Fibroblast of villous mesenchyme (primary cell): ENCODE data around the gene CLEC2B. TPM values are rescaled to one million over a fixed set of nuclear protein-coding genes. Genes with fewer than 3 reads are reported as not detected.

Experiments used
- DNase-seq: peaks from one replicate; pipeline ENCODE4 v3.0.0-alpha.2; 2010; ENCODE audit warnings: low read depth
- H3K4me3 ChIP-seq: 2 replicates; pipeline ENCODE4 v1.5.1; 2011; ENCODE audit warnings: low read depth, mild to moderate bottlenecking, low read length
- total RNA-seq: library from RNA; depleted of rRNA; stranded (reverse); fragments of >200 nt; gene quantifications from 2 replicates; pipeline ENCODE4 v1.2.3, GENCODE V29; 2012
- TF ChIP-seq, protein P1 (sequence below): IDR thresholded peaks from 2 replicates; pipeline ENCODE4 v1.5.1; 2012; ENCODE audit warnings: low read depth, mild to moderate bottlenecking, low read length; ENCODE audit not compliant: insufficient read depth

The CLEC2B gene
- total RNA-seq, 1 donor = 47.9 TPM

DNA sequence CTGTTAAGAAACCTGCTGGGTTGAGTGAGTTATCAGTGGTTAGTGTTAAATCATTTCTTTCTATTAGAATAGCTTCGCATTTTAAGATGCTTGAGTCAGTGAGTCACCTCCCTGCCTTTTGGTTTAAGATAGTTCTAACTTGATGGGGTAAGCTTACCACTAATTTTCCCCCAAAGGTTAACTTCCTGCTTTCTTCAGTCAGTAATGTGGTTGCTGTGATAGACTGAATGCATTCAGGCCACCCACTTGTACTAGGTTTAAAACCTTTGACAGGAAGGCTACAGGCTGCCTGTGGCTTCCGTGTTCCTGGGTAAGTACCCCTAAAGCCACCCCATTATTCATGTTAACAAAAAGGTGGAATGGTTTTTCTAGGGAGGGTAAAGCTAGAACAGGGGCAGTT lies 37.7 kb upstream of the CLEC2B start:
- H3K4me3 ChIP-seq = no peak overlapping the region
- no peak for DNase-seq
- TF ChIP-seq, protein P1, sequence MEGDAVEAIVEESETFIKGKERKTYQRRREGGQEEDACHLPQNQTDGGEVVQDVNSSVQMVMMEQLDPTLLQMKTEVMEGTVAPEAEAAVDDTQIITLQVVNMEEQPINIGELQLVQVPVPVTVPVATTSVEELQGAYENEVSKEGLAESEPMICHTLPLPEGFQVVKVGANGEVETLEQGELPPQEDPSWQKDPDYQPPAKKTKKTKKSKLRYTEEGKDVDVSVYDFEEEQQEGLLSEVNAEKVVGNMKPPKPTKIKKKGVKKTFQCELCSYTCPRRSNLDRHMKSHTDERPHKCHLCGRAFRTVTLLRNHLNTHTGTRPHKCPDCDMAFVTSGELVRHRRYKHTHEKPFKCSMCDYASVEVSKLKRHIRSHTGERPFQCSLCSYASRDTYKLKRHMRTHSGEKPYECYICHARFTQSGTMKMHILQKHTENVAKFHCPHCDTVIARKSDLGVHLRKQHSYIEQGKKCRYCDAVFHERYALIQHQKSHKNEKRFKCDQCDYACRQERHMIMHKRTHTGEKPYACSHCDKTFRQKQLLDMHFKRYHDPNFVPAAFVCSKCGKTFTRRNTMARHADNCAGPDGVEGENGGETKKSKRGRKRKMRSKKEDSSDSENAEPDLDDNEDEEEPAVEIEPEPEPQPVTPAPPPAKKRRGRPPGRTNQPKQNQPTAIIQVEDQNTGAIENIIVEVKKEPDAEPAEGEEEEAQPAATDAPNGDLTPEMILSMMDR = no peak

DNA sequence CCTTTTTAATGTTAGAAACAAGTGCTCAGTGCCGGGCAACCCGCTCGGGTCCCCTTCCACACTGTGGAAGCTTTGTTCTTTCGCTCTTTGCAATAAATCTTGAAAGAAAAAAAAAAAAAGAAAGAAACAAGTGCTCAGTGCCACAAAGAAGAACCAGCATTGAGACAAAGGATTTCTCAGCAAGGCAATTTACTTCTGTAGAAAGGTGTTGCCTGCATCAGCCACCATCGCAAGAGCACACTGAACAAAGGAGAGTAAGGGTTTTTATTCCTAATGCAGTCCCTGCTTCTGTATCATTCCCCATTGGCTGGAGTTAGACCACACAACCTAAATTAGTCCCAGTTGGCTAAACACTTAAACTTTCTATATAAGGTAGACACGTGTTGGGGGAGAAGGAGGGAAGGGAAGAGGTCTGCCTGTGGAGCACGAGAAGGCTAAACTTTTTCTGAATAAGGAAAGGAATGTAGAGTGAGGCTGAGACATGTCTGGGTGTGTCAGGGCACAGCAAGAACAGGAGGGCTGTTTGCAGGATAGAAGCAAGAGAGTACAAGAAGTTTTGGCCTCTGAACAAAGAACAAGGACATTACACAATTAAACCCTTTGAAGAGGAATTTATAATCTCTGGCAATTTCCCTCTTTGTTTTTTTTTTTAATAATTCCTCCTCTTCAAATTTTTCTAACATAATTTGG lies 33.5 kb upstream of the CLEC2B start:
- DNase-seq = no peak
- TF ChIP-seq, protein P1 = no peak
- H3K4me3 ChIP-seq = no peak overlapping the region

DNA sequence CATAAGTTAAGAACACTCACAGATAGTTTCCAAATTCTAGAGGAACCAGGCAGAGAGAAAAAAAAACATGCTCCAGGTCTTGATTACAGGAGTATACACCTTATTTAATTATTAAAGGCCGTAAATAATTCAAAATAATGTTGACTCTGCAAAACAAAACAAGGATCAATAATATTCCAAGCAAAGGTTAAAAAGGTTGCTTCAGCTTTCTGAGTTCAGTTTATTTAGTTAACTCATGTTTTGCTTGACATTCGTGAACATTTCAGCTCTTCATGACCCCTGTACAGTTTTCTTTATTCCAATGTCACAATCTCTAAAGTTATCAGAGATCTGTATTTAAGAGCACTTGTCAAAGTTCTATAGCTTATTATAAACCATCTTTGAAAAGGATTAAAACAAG lies 31.8 kb upstream of the CLEC2B start:
- no peak overlapping the region for H3K4me3 ChIP-seq
- no peak for DNase-seq
- TF ChIP-seq, protein P1 = no peak

DNA sequence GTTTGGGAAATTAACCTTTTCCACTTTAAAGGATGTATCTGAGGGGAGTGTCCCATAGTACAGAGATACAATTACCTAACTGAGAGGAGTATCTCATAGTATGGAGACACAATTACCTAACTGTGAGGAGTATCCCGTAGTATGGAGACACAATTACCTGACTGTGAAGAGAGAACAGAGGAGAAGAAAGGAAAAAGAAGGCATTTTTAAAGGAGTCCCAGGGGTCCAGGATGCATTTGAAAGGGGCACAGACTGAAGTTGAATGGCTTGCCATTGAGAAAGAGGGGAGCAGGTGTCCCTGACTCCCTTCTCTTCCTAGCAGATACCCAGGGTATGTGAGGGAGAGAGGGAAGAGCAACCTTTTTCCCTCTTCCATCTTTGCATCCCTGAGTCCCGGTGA lies 30.1 kb upstream of the CLEC2B start:
- H3K4me3 ChIP-seq = no peak overlapping the region
- TF ChIP-seq, protein P1 = no peak

DNA sequence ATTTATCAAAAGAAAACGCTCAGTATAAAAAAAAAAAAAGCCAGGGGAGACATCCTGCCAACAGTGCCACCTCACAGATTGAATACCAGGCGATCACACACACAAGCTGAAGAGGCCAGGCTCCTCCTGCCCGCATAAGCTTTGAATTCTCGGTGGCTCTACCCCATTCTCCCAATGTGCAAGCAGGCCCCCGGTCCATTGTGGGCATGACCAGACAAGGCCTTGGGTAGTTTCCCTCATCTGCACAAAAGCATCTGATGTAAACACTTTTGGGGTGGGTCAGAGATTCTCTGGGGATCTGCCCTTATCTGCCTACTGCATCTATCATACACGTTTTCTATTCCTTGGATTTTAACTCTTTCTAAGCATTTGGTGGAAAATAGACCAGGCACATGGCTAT lies 28.4 kb upstream of the CLEC2B start:
- TF ChIP-seq, protein P1 = no peak
- no peak overlapping the region for H3K4me3 ChIP-seq
- no peak for DNase-seq

More for the DNA sequence above, 30.1 kb upstream of the CLEC2B start:
- no peak for DNase-seq

DNA sequence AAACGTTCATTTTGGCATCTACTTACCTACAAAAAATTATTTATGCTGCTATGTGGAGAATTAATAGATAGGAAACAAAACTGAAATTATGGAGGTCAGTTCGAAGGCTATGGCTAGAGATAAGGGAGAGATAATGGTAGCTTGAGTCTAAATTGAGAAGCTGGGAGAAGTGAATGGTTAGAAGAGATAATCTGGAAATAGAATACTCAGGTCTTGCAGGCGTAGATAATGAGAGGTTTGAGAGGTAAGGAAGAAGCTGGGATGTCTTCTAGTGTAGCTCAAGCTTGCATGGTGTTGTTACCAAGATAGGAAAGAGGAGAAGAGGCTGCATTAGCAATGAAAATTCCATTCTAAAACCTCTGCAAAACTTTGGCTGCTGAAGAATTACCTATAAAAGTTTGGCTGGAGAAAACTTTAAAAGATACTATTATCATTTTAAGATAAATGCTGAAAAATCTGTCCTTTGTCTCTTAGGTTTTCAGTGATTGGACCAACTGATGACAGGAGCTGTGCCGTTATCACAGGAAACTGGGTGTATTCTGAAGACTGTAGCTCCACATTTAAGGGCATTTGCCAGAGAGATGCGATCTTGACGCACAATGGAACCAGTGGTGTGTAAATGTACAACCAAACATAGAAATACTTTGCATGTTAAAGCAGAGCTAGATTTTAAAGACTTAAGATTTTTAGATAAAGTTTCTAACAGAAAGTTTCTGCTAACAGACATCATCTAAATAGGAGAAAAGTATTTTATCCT lies 26.2 kb upstream of the CLEC2B start:
- TF ChIP-seq, protein P1 = no peak
- DNase-seq = no peak

More for the DNA sequence above, 26.2 kb upstream of the CLEC2B start:
- no peak overlapping the region for H3K4me3 ChIP-seq
